ENCODE data around the gene DOCK4.

The DOCK4 gene

GRCh38 chr7:111771638-111772037 lies 434.6 kb downstream of the DOCK4 start:
- ATAC-seq (ENCODE audit: low read depth) (no peak), DNase-seq (ENCODE audit: low spot score) (no peak)
- H3K4me1 ChIP-seq (ENCODE audit: insufficient read depth, poor library complexity, severe bottlenecking), result no peaks in the 10 kb centered on the region
- H3K4me3 ChIP-seq (ENCODE audit: severe bottlenecking), result no peak overlapping the region
- peaks cover 15% of the 10 kb centered on the region for H3K36me3 ChIP-seq (ENCODE audit: low read depth)
- no peaks in the 10 kb centered on the region for H3K27me3 ChIP-seq (ENCODE audit: insufficient read depth, poor library complexity, severe bottlenecking)
- TF ChIP-seq CTCF (IDR thresholded peaks at IDR 0.05; ENCODE audit: poor library complexity, severe bottlenecking), result no peak
- H3K27ac ChIP-seq (ENCODE audit: poor library complexity, severe bottlenecking), result no peak overlapping the region
- no peaks in the 10 kb centered on the region for H3K9me3 ChIP-seq (ENCODE audit: severe bottlenecking)

GRCh38 chr7:111770116-111770515 lies 436.1 kb downstream of the DOCK4 start:
- Histone ChIP-seq H3K27ac (ENCODE audit: poor library complexity, severe bottlenecking) (no peak overlapping the region), H3K4me1 (ENCODE audit: insufficient read depth, poor library complexity, severe bottlenecking) (no peaks in the 10 kb centered on the region), H3K4me3 (ENCODE audit: severe bottlenecking) (no peak overlapping the region), H3K9me3 (ENCODE audit: severe bottlenecking) (no peaks in the 10 kb centered on the region), H3K36me3 (ENCODE audit: low read depth) (peaks cover 12% of the 10 kb centered on the region), H3K27me3 (ENCODE audit: insufficient read depth, poor library complexity, severe bottlenecking) (no peaks in the 10 kb centered on the region)
- ATAC-seq (ENCODE audit: low read depth) (no peak), DNase-seq (ENCODE audit: low spot score) (no peak)
- no peak for TF ChIP-seq CTCF (IDR thresholded peaks at IDR 0.05; ENCODE audit: poor library complexity, severe bottlenecking)

GRCh38 chr7:111765751-111766643 lies 440.2 kb downstream of the DOCK4 start:
- TF ChIP-seq CTCF (IDR thresholded peaks at IDR 0.05; ENCODE audit: poor library complexity, severe bottlenecking), result no peak
- no peaks in the 10 kb centered on the region for H3K27me3 ChIP-seq (ENCODE audit: insufficient read depth, poor library complexity, severe bottlenecking)
- H3K27ac ChIP-seq (ENCODE audit: poor library complexity, severe bottlenecking), result no peak overlapping the region
- ATAC-seq (ENCODE audit: low read depth), result no peak
- peaks cover 31% of the 10 kb centered on the region for H3K36me3 ChIP-seq (ENCODE audit: low read depth)
- no peaks in the 10 kb centered on the region for H3K4me1 ChIP-seq (ENCODE audit: insufficient read depth, poor library complexity, severe bottlenecking)
- no peak for DNase-seq (ENCODE audit: low spot score)
- no peaks in the 10 kb centered on the region for H3K9me3 ChIP-seq (ENCODE audit: severe bottlenecking)
- no peak overlapping the region for H3K4me3 ChIP-seq (ENCODE audit: severe bottlenecking)

- Histone ChIP-seq H3K4me1 (ENCODE audit: insufficient read depth, poor library complexity, severe bottlenecking) (no peaks in the 10 kb centered on the region), H3K27me3 (ENCODE audit: insufficient read depth, poor library complexity, severe bottlenecking) (no peaks in the 10 kb centered on the region), H3K36me3 (ENCODE audit: low read depth) (peaks cover 29% of the 10 kb centered on the region), H3K4me3 (ENCODE audit: severe bottlenecking) (no peak overlapping the region), H3K9me3 (ENCODE audit: severe bottlenecking) (no peaks in the 10 kb centered on the region), H3K27ac (ENCODE audit: poor library complexity, severe bottlenecking) (no peak overlapping the region)
- TF ChIP-seq CTCF (IDR thresholded peaks at IDR 0.05; ENCODE audit: poor library complexity, severe bottlenecking), result peak; percentile 83
- ATAC-seq (ENCODE audit: low read depth) (peak; percentile 68), DNase-seq (ENCODE audit: low spot score) (no peak)
Observed at GRCh38 chr7:111763221-111763801, 442.9 kb downstream of the DOCK4 start.

- no peak for DNase-seq (ENCODE audit: low spot score)
- Histone ChIP-seq H3K4me1 (ENCODE audit: insufficient read depth, poor library complexity, severe bottlenecking) (no peaks in the 10 kb centered on the region), H3K9me3 (ENCODE audit: severe bottlenecking) (no peaks in the 10 kb centered on the region), H3K27me3 (ENCODE audit: insufficient read depth, poor library complexity, severe bottlenecking) (no peaks in the 10 kb centered on the region), H3K4me3 (ENCODE audit: severe bottlenecking) (no peak overlapping the region), H3K36me3 (ENCODE audit: low read depth) (peaks cover 27% of the 10 kb centered on the region), H3K27ac (ENCODE audit: poor library complexity, severe bottlenecking) (no peak overlapping the region)
- no peak for TF ChIP-seq CTCF (IDR thresholded peaks at IDR 0.05; ENCODE audit: poor library complexity, severe bottlenecking)
- ATAC-seq (ENCODE audit: low read depth), result no peak
Observed at GRCh38 chr7:111762799-111763198, 443.4 kb downstream of the DOCK4 start.

Data from RWPE2 (cell line).